Mesenchymal stem cell (in vitro differentiated cells and primary cell): ENCODE data around the gene GSAP.

Source experiments
- DNase-seq: peaks from one replicate; pipeline ENCODE4 v3.0.0-alpha.2; 2013
- H2AFZ ChIP-seq: one replicate; pipeline ENCODE4 v1.6.1; 2013; ENCODE audit warnings: low read depth, mild to moderate bottlenecking, control low read depth, inconsistent platforms, low read length, moderate library complexity
- H2AK5ac ChIP-seq: 2 replicates; pipeline ENCODE4 v1.6.1; 2013; ENCODE audit warnings: low read length, moderate library complexity, mild to moderate bottlenecking, inconsistent platforms; ENCODE audit not compliant: severe bottlenecking
- H2BK120ac ChIP-seq: one replicate; pipeline ENCODE4 v1.6.1; 2013; ENCODE audit warnings: low read depth, mild to moderate bottlenecking, inconsistent platforms, low read length, moderate library complexity
- H2BK12ac ChIP-seq, 2 experiments: one replicate each; pipeline ENCODE4 v1.6.1; 2013; ENCODE audit warnings: inconsistent platforms in 2 of 2, low read length in 2 of 2, mild to moderate bottlenecking in 2 of 2, moderate library complexity in 2 of 2, control low read depth in 1 of 2
- H2BK15ac ChIP-seq: one replicate; pipeline ENCODE4 v1.6.1; 2013; ENCODE audit warnings: mild to moderate bottlenecking, low read depth, inconsistent platforms; ENCODE audit not compliant: poor library complexity, severe bottlenecking
- H2BK5ac ChIP-seq: 2 replicates; pipeline ENCODE4 v1.6.1; 2013; ENCODE audit warnings: low read depth, mild to moderate bottlenecking, low read length, control low read depth, inconsistent platforms; ENCODE audit not compliant: poor library complexity, severe bottlenecking
- H3K14ac ChIP-seq, 2 experiments: one replicate each; pipeline ENCODE4 v1.6.1; 2013; ENCODE audit warnings: inconsistent platforms in 2 of 2, low read length in 2 of 2, control low read depth in 1 of 2, mild to moderate bottlenecking in 1 of 2, moderate library complexity in 1 of 2
- H3K18ac ChIP-seq, 2 experiments: one replicate each; pipeline ENCODE4 v1.6.1; 2013; ENCODE audit warnings: inconsistent platforms in 2 of 2, low read length in 2 of 2, control low read depth in 1 of 2, low read depth in 1 of 2, mild to moderate bottlenecking in 1 of 2
- H3K23ac ChIP-seq, 2 experiments: one replicate each; pipeline ENCODE4 v1.6.1; 2013; ENCODE audit warnings: inconsistent platforms in 2 of 2, low read length in 2 of 2, mild to moderate bottlenecking in 2 of 2, moderate library complexity in 2 of 2, control low read depth in 1 of 2
- H3K27ac ChIP-seq: 2 replicates; pipeline ENCODE4 v1.5.1; 2013; ENCODE audit warnings: mild to moderate bottlenecking, moderate library complexity, low read length, control low read depth, inconsistent platforms; ENCODE audit not compliant: poor library complexity, severe bottlenecking
- H3K27me3 ChIP-seq, 2 experiments: 2 replicates each; pipeline versions ENCODE4 v1.6.1 to v1.7.0; 2013; ENCODE audit warnings: low read length in 2 of 2, mild to moderate bottlenecking in 2 of 2, moderate library complexity in 2 of 2, control low read depth in 1 of 2, inconsistent platforms in 1 of 2; ENCODE audit not compliant: control insufficient read depth in 1 of 2, insufficient read depth in 1 of 2
- H3K36me3 ChIP-seq, 2 experiments: 2 replicates each; pipeline versions ENCODE4 v1.6.1 to v1.7.0; 2013; ENCODE audit warnings: low read length in 2 of 2, control low read depth in 1 of 2, inconsistent platforms in 1 of 2, low read depth in 1 of 2, mild to moderate bottlenecking in 1 of 2; ENCODE audit not compliant: insufficient read depth in 2 of 2, control insufficient read depth in 1 of 2
- H3K4ac ChIP-seq, 2 experiments: one replicate each; pipeline ENCODE4 v1.6.1; 2013; ENCODE audit warnings: inconsistent platforms in 2 of 2, low read length in 2 of 2, mild to moderate bottlenecking in 2 of 2, moderate library complexity in 2 of 2, control low read depth in 1 of 2, low read depth in 1 of 2
- H3K4me1 ChIP-seq: 2 replicates; pipeline ENCODE4 v1.6.1; 2013; ENCODE audit warnings: low read depth, low read length, control low read depth; ENCODE audit not compliant: control insufficient read depth, insufficient read depth
- H3K4me2 ChIP-seq: 2 replicates; pipeline ENCODE4 v1.6.1; 2013; ENCODE audit warnings: low read length, mild to moderate bottlenecking, inconsistent platforms; ENCODE audit not compliant: poor library complexity, severe bottlenecking
- H3K4me3 ChIP-seq, 2 experiments: 2 replicates each; pipeline versions ENCODE4 v1.5.1 to v1.7.0; 2013; ENCODE audit warnings: low read length in 2 of 2, mild to moderate bottlenecking in 2 of 2, control low read depth in 1 of 2, low read depth in 1 of 2; ENCODE audit not compliant: insufficient read depth in 1 of 2
- H3K79me1 ChIP-seq: replicated peaks from 2 replicates; pipeline ENCODE4 v1.6.1; 2013; ENCODE audit warnings: mild to moderate bottlenecking, control low read depth, low read length, inconsistent platforms; ENCODE audit not compliant: poor library complexity, severe bottlenecking
- H3K9ac ChIP-seq: 2 replicates; pipeline ENCODE4 v1.7.0; 2013; ENCODE audit warnings: mild to moderate bottlenecking, low read length, moderate library complexity
- H3K9me3 ChIP-seq: 2 replicates; pipeline ENCODE4 v1.7.0; 2013; ENCODE audit warnings: mild to moderate bottlenecking, low read length; ENCODE audit not compliant: control insufficient read depth
- H4K8ac ChIP-seq: one replicate; pipeline ENCODE4 v1.6.1; 2013; ENCODE audit warnings: inconsistent platforms, mild to moderate bottlenecking, low read length, moderate library complexity
- H4K91ac ChIP-seq: one replicate; pipeline ENCODE4 v1.6.1; 2013; ENCODE audit warnings: mild to moderate bottlenecking, low read length, inconsistent platforms
- WGBS: methylation state at CpG from one replicate; pipeline ENCODE4 v1.1.7; 2013; ENCODE audit warnings: mixed read lengths; 5-methylcytosine and 5-hydroxymethylcytosine counted together

GSAP gene

GRCh38 chr7:77313876-77314480 is 102.2 kb downstream of the GSAP start:
- Histone ChIP-seq H3K4me1 (peaks cover 6% of the 10 kb centered on the region), H2AK5ac (no peak overlapping the region), H2BK12ac (no peak overlapping the region), H2BK15ac (no peak overlapping the region), H3K79me1 (no peaks in the 10 kb centered on the region), H4K91ac (no peak overlapping the region), H3K27me3 (no peaks in the 10 kb centered on the region), H2AFZ (no peak overlapping the region), H2BK120ac (no peak overlapping the region), H3K4ac (no peak overlapping the region), H2BK5ac (no peak overlapping the region), H3K14ac (no peak overlapping the region), H3K27ac (no peak overlapping the region), H3K18ac (no peak overlapping the region), H3K4me2 (no peak overlapping the region), H3K9me3 (no peaks in the 10 kb centered on the region), H4K8ac (no peak overlapping the region), H3K9ac (no peak overlapping the region), H3K23ac (no peak overlapping the region), H3K4me3 (peak overlapping the region in 1 of 2 experiments; percentile 25), H3K36me3 (peaks cover 0 to 8% of the 10 kb centered on the region in 2 experiments)
- no peak for DNase-seq
- 61% methylated on average over 5 of the region's 5 CpGs for WGBS

- Histone ChIP-seq H3K27me3 (no peaks in the 10 kb centered on the region), H3K36me3 (peaks cover 0 to 8% of the 10 kb centered on the region in 2 experiments), H3K9me3 (no peaks in the 10 kb centered on the region), H2BK12ac (no peak overlapping the region), H2AFZ (no peak overlapping the region), H3K27ac (no peak overlapping the region), H3K4me1 (peaks cover 9% of the 10 kb centered on the region), H4K8ac (no peak overlapping the region), H3K14ac (no peak overlapping the region), H3K9ac (no peak overlapping the region), H4K91ac (no peak overlapping the region), H2BK5ac (no peak overlapping the region), H2AK5ac (no peak overlapping the region), H3K79me1 (no peaks in the 10 kb centered on the region), H2BK120ac (no peak overlapping the region), H3K4me3 (no peak overlapping the region), H3K23ac (no peak overlapping the region), H3K4ac (no peak overlapping the region), H3K18ac (no peak overlapping the region), H2BK15ac (no peak overlapping the region), H3K4me2 (no peak overlapping the region)
- WGBS = 100% methylated on average over 1 of the region's 2 CpGs
- no peak for DNase-seq
Observed at GRCh38 chr7:77313085-77313484, 103.1 kb downstream of the GSAP start.

DNA sequence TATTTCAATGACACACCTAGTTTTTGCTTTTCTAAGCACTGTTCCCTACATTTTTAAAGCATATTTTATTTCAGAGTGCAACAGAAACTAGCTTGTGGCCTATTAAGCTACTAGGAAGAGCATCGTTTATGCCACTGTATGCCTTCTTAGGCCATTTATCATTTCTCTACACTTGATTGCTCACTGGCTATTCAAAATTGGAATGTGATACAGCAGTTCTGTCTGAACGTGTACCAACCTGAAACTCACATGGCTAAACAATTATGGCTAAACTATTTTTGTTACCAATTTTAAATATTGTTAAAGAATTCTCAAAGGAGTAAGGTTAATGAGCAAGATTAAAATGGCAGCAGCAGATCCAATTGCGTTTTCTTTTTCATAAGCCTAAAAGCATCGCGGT is 105.2 kb downstream of the GSAP start:
- H3K27ac ChIP-seq = no peak overlapping the region
- H4K8ac ChIP-seq = no peak overlapping the region
- no peak overlapping the region for H2AFZ ChIP-seq
- H3K18ac ChIP-seq = no peak overlapping the region
- H2AK5ac ChIP-seq = no peak overlapping the region
- no peaks in the 10 kb centered on the region for H3K27me3 ChIP-seq
- DNase-seq = no peak
- no peak overlapping the region for H4K91ac ChIP-seq
- no peak overlapping the region for H3K9ac ChIP-seq
- H3K4ac ChIP-seq = no peak overlapping the region
- H2BK5ac ChIP-seq = no peak overlapping the region
- H3K4me2 ChIP-seq = no peak overlapping the region
- H3K36me3 ChIP-seq = peaks cover 0 to 8% of the 10 kb centered on the region in 2 experiments
- H3K23ac ChIP-seq = no peak overlapping the region
- no peak overlapping the region for H2BK12ac ChIP-seq
- peaks cover 13% of the 10 kb centered on the region for H3K4me1 ChIP-seq
- H2BK15ac ChIP-seq = no peak overlapping the region
- H2BK120ac ChIP-seq = no peak overlapping the region
- no peak overlapping the region for H3K4me3 ChIP-seq
- H3K79me1 ChIP-seq = no peaks in the 10 kb centered on the region
- WGBS = 93% methylated on average over 4 of the region's 5 CpGs
- H3K14ac ChIP-seq = no peak overlapping the region
- no peaks in the 10 kb centered on the region for H3K9me3 ChIP-seq

DNA sequence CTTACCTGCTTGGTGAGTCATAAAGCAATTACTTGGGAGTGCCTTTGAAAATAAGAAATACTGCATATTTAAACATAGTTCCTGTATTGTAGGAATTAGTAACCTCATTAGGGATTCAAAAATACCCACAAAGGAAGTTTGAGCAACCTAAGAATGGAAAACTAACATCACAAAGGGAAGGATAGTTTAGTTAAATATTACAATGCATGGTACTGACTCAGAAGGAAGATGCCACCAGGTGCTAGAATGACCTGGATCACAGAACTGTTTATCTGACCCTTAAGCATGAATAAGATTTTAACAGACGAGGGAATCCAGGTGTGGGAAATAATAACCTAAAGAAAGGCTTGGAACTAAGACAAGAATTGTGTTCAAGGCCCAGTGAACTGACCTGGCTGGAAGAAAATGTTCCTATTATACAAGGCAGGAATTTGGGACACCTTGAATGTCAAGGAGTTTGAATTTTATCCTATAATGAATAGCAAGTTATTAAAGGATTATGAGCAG is 106.4 kb downstream of the GSAP start:
- H3K23ac ChIP-seq = no peak overlapping the region
- no peak overlapping the region for H2BK15ac ChIP-seq
- no peak overlapping the region for H3K18ac ChIP-seq

More for the DNA sequence above, 106.4 kb downstream of the GSAP start:
- no peak for DNase-seq
- no peaks in the 10 kb centered on the region for H3K9me3 ChIP-seq
- no peak overlapping the region for H2BK12ac ChIP-seq
- no peak overlapping the region for H2AFZ ChIP-seq
- H4K8ac ChIP-seq = no peak overlapping the region
- no peak overlapping the region for H2AK5ac ChIP-seq
- no peak overlapping the region for H3K9ac ChIP-seq
- no peak overlapping the region for H3K4me2 ChIP-seq
- H2BK5ac ChIP-seq = no peak overlapping the region
- no peak overlapping the region for H3K4ac ChIP-seq
- H3K4me1 ChIP-seq = peaks cover 13% of the 10 kb centered on the region
- no peak overlapping the region for H2BK120ac ChIP-seq
- H3K79me1 ChIP-seq = no peaks in the 10 kb centered on the region
- H3K14ac ChIP-seq = no peak overlapping the region
- no peak overlapping the region for H3K4me3 ChIP-seq
- no peak overlapping the region for H4K91ac ChIP-seq
- H3K27ac ChIP-seq = no peak overlapping the region
- H3K36me3 ChIP-seq = peaks cover 0 to 8% of the 10 kb centered on the region in 2 experiments
- H3K27me3 ChIP-seq = no peaks in the 10 kb centered on the region
- WGBS = 86% methylated on average over 1 of the region's 1 CpG
